H1 (cell line): Measurements from ENCODE around the gene ANKRD26. TPM values are rescaled to one million over a fixed set of nuclear protein-coding genes. Genes with fewer than 3 reads are reported as not detected.

Source experiments
- CTCF ChIA-PET: fragments of 300-600 bp; sonication (Branson Sonifier 250); formaldehyde crosslinking; loops from one replicate; lab custom pipeline; 2021; ENCODE audit not compliant: partially characterized antibody; lab: Charles Lee
- POLR2A ChIA-PET: fragments of 300-600 bp; sonication (Branson Sonifier 250); formaldehyde crosslinking; loops from one replicate; lab custom pipeline; 2021; ENCODE audit warnings: inconsistent platforms; ENCODE audit not compliant: partially characterized antibody; lab: Charles Lee
- DNase-seq, 2 experiments: peaks; one replicate each; pipeline versions ENCODE4 v3.0.0 to v3.0.0-alpha.2; 2010 to 2022; ENCODE audit warnings: low spot score in 2 of 2, low read depth in 1 of 2, mixed read lengths in 1 of 2
- FAIRE-seq: peaks from 2 replicates; lab custom pipeline; 2011; peaks lifted over from hg19 to GRCh38; lab: Jason Lieb, UNC
- H2AFZ ChIP-seq: 2 replicates; pipeline ENCODE4 v1.8.1; 2012; ENCODE audit warnings: low read length, inconsistent platforms
- H2AK5ac ChIP-seq: 2 replicates; pipeline ENCODE4 v1.6.1; 2013; ENCODE audit warnings: low read depth, low read length
- H2BK120ac ChIP-seq: replicated peaks from 2 replicates; pipeline ENCODE3; 2013; ENCODE audit warnings: low read depth, low read length, inconsistent platforms
- H2BK12ac ChIP-seq: 2 replicates; pipeline ENCODE4 v1.6.1; 2013; ENCODE audit warnings: low read depth, low read length
- H2BK15ac ChIP-seq: 2 replicates; pipeline ENCODE4 v1.6.1; 2013; ENCODE audit warnings: low read length
- H2BK20ac ChIP-seq: 2 replicates; pipeline ENCODE4 v1.6.1; 2013; ENCODE audit warnings: low read length
- H2BK5ac ChIP-seq: 2 replicates; pipeline ENCODE4 v1.6.1; 2013; ENCODE audit warnings: low read depth, low read length
- H3K14ac ChIP-seq: 2 replicates; pipeline ENCODE4 v1.6.1; 2013; ENCODE audit warnings: inconsistent platforms; ENCODE audit not compliant: insufficient read length
- H3K18ac ChIP-seq: 2 replicates; pipeline ENCODE4 v1.6.1; 2013; ENCODE audit warnings: low read length; ENCODE audit errors: extremely low read depth
- H3K23ac ChIP-seq: 2 replicates; pipeline ENCODE4 v1.6.1; 2013; ENCODE audit warnings: inconsistent platforms; ENCODE audit not compliant: insufficient read length
- H3K23me2 ChIP-seq: 2 replicates; pipeline ENCODE4 v1.6.1; 2013; ENCODE audit warnings: low read depth, low read length
- H3K27ac ChIP-seq: 2 replicates; pipeline ENCODE4 v1.6.1; 2011; ENCODE audit warnings: low read depth, low read length, inconsistent platforms
- H3K27me3 ChIP-seq, 4 experiments: replicated peaks in 1 of 4; 1 replicate in 1 of 4; 2 replicates in 3 of 4; pipeline versions ENCODE4 v1.6.1 to v1.8.1; 2011 to 2013; ENCODE audit warnings: low read length in 3 of 4, mild to moderate bottlenecking in 3 of 4, inconsistent platforms in 2 of 4, mixed read lengths in 2 of 4, moderate library complexity in 1 of 4; ENCODE audit not compliant: control insufficient read depth in 3 of 4, insufficient read depth in 3 of 4; ENCODE audit errors: extremely low read depth in 1 of 4
- H3K36me3 ChIP-seq, 4 experiments: 2 replicates each; pipeline versions ENCODE4 v1.6.1 to v1.8.1; 2011 to 2013; ENCODE audit warnings: mild to moderate bottlenecking in 4 of 4, low read length in 3 of 4, moderate library complexity in 2 of 4, control low read depth in 1 of 4, inconsistent platforms in 1 of 4; ENCODE audit not compliant: insufficient read depth in 4 of 4, control insufficient read depth in 2 of 4
- H3K4ac ChIP-seq: replicated peaks from 2 replicates; pipeline ENCODE3; 2013; ENCODE audit warnings: low read length, low read depth, mixed read lengths, inconsistent platforms; ENCODE audit not compliant: insufficient read length
- H3K4me1 ChIP-seq, 4 experiments: replicated peaks in 1 of 4; 1 replicate in 1 of 4; 2 replicates in 3 of 4; pipeline versions ENCODE4 v1.6.1 to v1.8.1; 2011 to 2013; ENCODE audit warnings: low read length in 3 of 4, inconsistent platforms in 2 of 4, mixed read lengths in 1 of 4; ENCODE audit not compliant: insufficient read depth in 4 of 4, control insufficient read depth in 3 of 4
- H3K4me2 ChIP-seq, 2 experiments: 2 replicates each; pipeline versions ENCODE4 v1.6.1 to v1.8.1; 2011 to 2013; ENCODE audit warnings: low read depth in 2 of 2, low read length in 2 of 2, control low read depth in 1 of 2, inconsistent platforms in 1 of 2, mild to moderate bottlenecking in 1 of 2; ENCODE audit not compliant: insufficient read depth in 1 of 2
- H3K4me3 ChIP-seq, 4 experiments: fragments of 200-600, 300-600 bp in 1 of 4; sonication (generic), shearing (Covaris generic), sonication (Bioruptor Twin) in 1 of 4; 2 replicates each; pipeline versions ENCODE4 v1.5.1 to v1.8.1; 2011 to 2016; ENCODE audit warnings: low read length in 4 of 4, low read depth in 3 of 4, control low read depth in 2 of 4, inconsistent platforms in 2 of 4, mild to moderate bottlenecking in 2 of 4, mixed read lengths in 1 of 4, moderate library complexity in 1 of 4; ENCODE audit not compliant: insufficient read depth in 2 of 4; ENCODE audit errors: extremely low read depth in 1 of 4
- H3K56ac ChIP-seq: replicated peaks from 2 replicates; pipeline ENCODE3; 2013; ENCODE audit warnings: low read depth, mild to moderate bottlenecking, mixed read lengths, low read length, inconsistent platforms; ENCODE audit not compliant: insufficient read length
- H3K79me1 ChIP-seq: 2 replicates; pipeline ENCODE4 v1.6.1; 2013; ENCODE audit warnings: low read depth, low read length, control low read depth
- H3K79me2 ChIP-seq, 2 experiments: 2 replicates each; pipeline versions ENCODE4 v1.6.1 to v1.8.1; 2012 to 2013; ENCODE audit warnings: low read length in 2 of 2, mild to moderate bottlenecking in 2 of 2, inconsistent platforms in 1 of 2; ENCODE audit not compliant: insufficient read depth in 2 of 2, control insufficient read depth in 1 of 2
- H3K9ac ChIP-seq, 4 experiments: replicated peaks in 1 of 4; 1 replicate in 1 of 4; 2 replicates in 3 of 4; pipeline versions ENCODE4 v1.6.1 to v1.8.1; 2011 to 2013; ENCODE audit warnings: low read depth in 3 of 4, low read length in 3 of 4, control low read depth in 2 of 4, mild to moderate bottlenecking in 2 of 4, moderate library complexity in 2 of 4, inconsistent platforms in 1 of 4; ENCODE audit errors: extremely low read depth in 1 of 4
- H3K9me3 ChIP-seq, 2 experiments: 2 replicates each; pipeline versions ENCODE4 v1.6.1 to v1.8.1; 2012 to 2013; ENCODE audit warnings: mild to moderate bottlenecking in 2 of 2, moderate library complexity in 2 of 2, control low read depth in 1 of 2, inconsistent platforms in 1 of 2, low read depth in 1 of 2, low read length in 1 of 2, mixed read lengths in 1 of 2; ENCODE audit not compliant: insufficient read depth in 2 of 2
- H4K20me1 ChIP-seq, 2 experiments: replicated peaks in 1 of 2; 2 replicates each; pipeline versions ENCODE3 to v1.8.1; 2011 to 2013; ENCODE audit warnings: inconsistent platforms in 2 of 2, low read length in 2 of 2, mild to moderate bottlenecking in 1 of 2; ENCODE audit not compliant: insufficient read depth in 2 of 2, control insufficient read depth in 1 of 2
- H4K5ac ChIP-seq: 2 replicates; pipeline ENCODE4 v1.6.1; 2013; ENCODE audit warnings: low read length, low read depth, mixed read lengths, inconsistent platforms; ENCODE audit not compliant: insufficient read length
- H4K8ac ChIP-seq: 2 replicates; pipeline ENCODE4 v1.8.0; 2013; ENCODE audit warnings: mild to moderate bottlenecking, moderate library complexity, low read length, inconsistent platforms; ENCODE audit not compliant: insufficient read depth; ENCODE audit errors: extremely low read depth
- H4K91ac ChIP-seq: replicated peaks from 2 replicates; pipeline ENCODE3; 2013; ENCODE audit warnings: low read length, mixed read lengths, inconsistent platforms; ENCODE audit not compliant: insufficient read length
- CBX5 ChIP-seq: fragments of 300-800, 300-1000 bp; sonication (generic); IDR thresholded peaks from 2 replicates; pipeline ENCODE4 v1.7.1; 2016; ENCODE audit warnings: antibody characterized with exemption, low read length, low read depth
- FOSL1 ChIP-seq: IDR thresholded peaks from 2 replicates; pipeline ENCODE4 v1.6.1; 2011; ENCODE audit warnings: mild to moderate bottlenecking, low read depth, low read length, moderate library complexity; ENCODE audit not compliant: insufficient read depth
- RNF2 ChIP-seq: fragments of 200-900, 300-1000 bp; sonication (generic); IDR thresholded peaks from 2 replicates; pipeline ENCODE4 v1.7.1; 2016; ENCODE audit warnings: borderline replicate concordance, low read depth, mild to moderate bottlenecking, antibody characterized with exemption, low read length; ENCODE audit not compliant: poor library complexity, severe bottlenecking; ENCODE audit errors: missing control alignments
- WGBS, 2 experiments: shearing (Covaris generic) in 1 of 2; methylation state at CpG; one replicate each; pipeline versions ENCODE4 v1.1.6 to v1.1.7; 2013 to 2015; ENCODE audit warnings: low lambda C conversion rate in 2 of 2, mixed read lengths in 2 of 2, inconsistent platforms in 1 of 2, low coverage in 1 of 2, missing lambda C conversion rate in 1 of 2; ENCODE audit not compliant: insufficient replicate concordance in 2 of 2, insufficient coverage in 1 of 2, insufficient read length in 1 of 2; ENCODE audit errors: extremely low coverage in 1 of 2, missing lambda C conversion rate in 1 of 2; 5-methylcytosine and 5-hydroxymethylcytosine counted together
- polyA plus RNA-seq, 7 experiments: library from polyadenylated mRNA; depleted of rRNA in 3 of 7; stranded (reverse) in 5 of 7; unstranded in 2 of 7; fragments of >200 nt in 5 of 7; fragments of 200-250 nt in 2 of 7; gene quantifications; 1 replicate in 5 of 7; 2 replicates in 1 of 7; 4 replicates in 1 of 7; pipeline versions ENCODE4 v1.2.1 to v1.2.3, GENCODE V29; 2011 to 2013; ENCODE audit warnings: missing spikeins in 2 of 7, mixed read lengths in 2 of 7
- total RNA-seq: library from RNA; stranded (reverse); fragmentation: NEBNext Ultra II Directional; extraction: Animal tissue kit (Norgen Biotek cat#: 25700); gene quantifications from 2 replicates; pipeline ENCODE4 v1.2.1, GENCODE V29; 2021

Gene ANKRD26
- total and polyA plus RNA-seq, 2 of the 8 experiments (the other 6 are each of a cell fraction or from before 2014, with no cell fraction given) = 1.3 to 8.8 TPM

DNA sequence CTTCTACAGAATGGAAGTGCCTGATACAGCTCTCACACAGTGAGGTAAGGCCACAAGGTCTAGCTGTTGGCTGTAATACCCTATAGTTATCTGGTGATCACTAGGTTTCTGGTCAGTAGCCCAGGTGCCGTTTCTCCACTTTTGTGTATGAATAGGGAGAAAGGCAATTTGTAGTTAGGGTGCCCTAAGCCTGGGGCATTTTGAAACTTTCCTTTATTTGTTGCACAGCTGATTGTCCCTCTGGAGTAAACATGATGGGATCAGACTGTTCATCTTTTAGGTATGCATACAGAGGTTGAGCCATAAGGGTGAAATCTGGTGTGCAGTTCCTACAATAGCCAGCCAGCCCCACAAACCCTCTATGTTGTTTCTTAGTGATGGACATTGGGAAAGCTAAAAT, 112.4 kb downstream of the ANKRD26 start:
- H4K8ac ChIP-seq = no peak overlapping the region
- FAIRE-seq = no peak
- H3K27me3 ChIP-seq = no peaks in the 10 kb centered on the region
- no peaks in the 10 kb centered on the region for H3K23me2 ChIP-seq
- H4K91ac ChIP-seq = no peak overlapping the region
- TF ChIP-seq FOSL1 (no peak), RNF2 (no peak), CBX5 (no peak)
- WGBS, 2 experiments = 100% methylated on average over 1 of the region's 1 CpG; no CpG with 5 or more reads in 1 of the 2 experiments
- ChIA-PET POLR2A (no interaction called here), CTCF (no interaction called here)
- no peak overlapping the region for H2AK5ac ChIP-seq
- H2BK120ac ChIP-seq = no peak overlapping the region
- H3K14ac ChIP-seq = no peak overlapping the region
- no peak overlapping the region for H3K4ac ChIP-seq
- H3K56ac ChIP-seq = no peak overlapping the region
- 0 out of 4 replicates have a peak, but pooled peaks cover 3 to 5% of the 10 kb centered on the region in 2 experiments for H3K9me3 ChIP-seq
- no peaks in the 10 kb centered on the region for H3K4me1 ChIP-seq
- H4K5ac ChIP-seq = no peak overlapping the region
- no peak overlapping the region for H2AFZ ChIP-seq
- no peak overlapping the region for H3K4me2 ChIP-seq
- no peak overlapping the region for H2BK15ac ChIP-seq
- H3K79me2 ChIP-seq = no peaks in the 10 kb centered on the region
- H3K18ac ChIP-seq = no peak overlapping the region
- no peak overlapping the region for H3K27ac ChIP-seq
- DNase-seq = no peak
- H3K36me3 ChIP-seq = peaks cover 0 to 8% (median 3%) of the 10 kb centered on the region in 4 experiments; a peak in 2 of 8 replicates
- H3K23ac ChIP-seq = no peak overlapping the region
- no peak overlapping the region for H2BK5ac ChIP-seq
- no peaks in the 10 kb centered on the region for H4K20me1 ChIP-seq
- no peak overlapping the region for H2BK12ac ChIP-seq
- no peak overlapping the region for H2BK20ac ChIP-seq
- H3K79me1 ChIP-seq = no peaks in the 10 kb centered on the region
- H3K4me3 ChIP-seq = no peak overlapping the region
- H3K9ac ChIP-seq = no peak overlapping the region
